Kidney glomerular epithelial cell (primary cell): ENCODE measurements around the gene GSDME.

ENCODE experiments used
- DNase-seq: peaks from one replicate; lab custom pipeline; 2025; lab: John Stamatoyannopoulos, UW

Gene GSDME

GRCh38 chr7:24652251-24652939 is 104.9 kb downstream of the GSDME start:
- no peak for DNase-seq
